Ishikawa (cell line): ENCODE data around the gene YEATS2.

ENCODE experiments used
- CEBPB ChIP-seq: IDR thresholded peaks from 2 replicates; pipeline ENCODE4 v1.6.1; 2012
- CREB1 ChIP-seq: IDR thresholded peaks from 2 replicates; pipeline ENCODE4 v1.6.1; 2012; ENCODE audit warnings: low read depth
- EGR1 ChIP-seq: IDR thresholded peaks from 2 replicates; pipeline ENCODE4 v1.6.1; 2012
- EP300 ChIP-seq: IDR thresholded peaks from 2 replicates; pipeline ENCODE4 v1.6.1; 2012; ENCODE audit warnings: borderline replicate concordance
- FOXM1 ChIP-seq: IDR thresholded peaks from 2 replicates; pipeline ENCODE4 v1.6.1; 2012; ENCODE audit warnings: low read depth, borderline replicate concordance
- NFIC ChIP-seq: IDR thresholded peaks from 2 replicates; pipeline ENCODE4 v1.6.1; 2012
- RAD21 ChIP-seq: IDR thresholded peaks from 2 replicates; pipeline ENCODE4 v1.6.1; 2012; ENCODE audit warnings: low read depth
- TAF1 ChIP-seq: IDR thresholded peaks from 2 replicates; pipeline ENCODE4 v1.6.1; 2012; ENCODE audit warnings: low read depth, mild to moderate bottlenecking
- TCF12 ChIP-seq: IDR thresholded peaks from 2 replicates; pipeline ENCODE4 v1.6.1; 2012; ENCODE audit warnings: low read depth
- TEAD4 ChIP-seq: IDR thresholded peaks from 2 replicates; pipeline ENCODE4 v1.6.1; 2012
- USF1 ChIP-seq: IDR thresholded peaks from 2 replicates; pipeline ENCODE4 v1.6.1; 2012
- YY1 ChIP-seq: IDR thresholded peaks from 2 replicates; pipeline ENCODE4 v1.6.1; 2012; ENCODE audit warnings: low read depth
- ZBTB7A ChIP-seq: IDR thresholded peaks from 2 replicates; pipeline ENCODE4 v1.6.1; 2012; ENCODE audit warnings: low read depth
- TF ChIP-seq, protein P1 (sequence below): IDR thresholded peaks from 2 replicates; pipeline ENCODE4 v1.6.1; 2012
- TF ChIP-seq, protein P2 (sequence below): IDR thresholded peaks from 2 replicates; pipeline ENCODE4 v1.6.1; 2012; ENCODE audit warnings: low read depth, mild to moderate bottlenecking

The YEATS2 gene

DNA sequence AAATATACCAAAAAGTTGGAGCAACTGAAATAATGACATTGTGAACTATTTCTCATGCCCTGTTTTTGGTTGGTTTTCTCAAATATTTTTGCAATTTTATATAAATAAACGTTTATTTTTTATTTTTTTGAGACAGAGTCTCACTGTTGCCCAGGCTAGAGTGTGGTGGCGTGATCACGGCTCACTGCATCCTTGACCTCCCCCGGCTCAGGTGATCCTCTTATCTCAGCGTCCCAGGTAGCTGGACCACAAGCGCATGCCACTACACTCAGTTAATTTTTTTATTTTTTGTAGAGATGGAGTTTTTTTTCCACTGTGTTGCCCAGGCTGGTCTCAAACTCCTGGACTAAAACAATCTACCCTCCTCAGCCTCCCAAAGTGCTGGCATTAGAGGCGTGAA lies 45.6 kb downstream of the YEATS2 start:
- TF ChIP-seq, protein P1, sequence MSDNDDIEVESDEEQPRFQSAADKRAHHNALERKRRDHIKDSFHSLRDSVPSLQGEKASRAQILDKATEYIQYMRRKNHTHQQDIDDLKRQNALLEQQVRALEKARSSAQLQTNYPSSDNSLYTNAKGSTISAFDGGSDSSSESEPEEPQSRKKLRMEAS = no peak
- TF ChIP-seq EGR1 = no peak
- no peak for TF ChIP-seq TCF12
- no peak for TF ChIP-seq RAD21
- no peak for TF ChIP-seq TAF1
- no peak for TF ChIP-seq YY1
- TF ChIP-seq FOXM1 = no peak
- TF ChIP-seq CEBPB = no peak
- TF ChIP-seq USF1 = no peak
- TF ChIP-seq, protein P2, sequence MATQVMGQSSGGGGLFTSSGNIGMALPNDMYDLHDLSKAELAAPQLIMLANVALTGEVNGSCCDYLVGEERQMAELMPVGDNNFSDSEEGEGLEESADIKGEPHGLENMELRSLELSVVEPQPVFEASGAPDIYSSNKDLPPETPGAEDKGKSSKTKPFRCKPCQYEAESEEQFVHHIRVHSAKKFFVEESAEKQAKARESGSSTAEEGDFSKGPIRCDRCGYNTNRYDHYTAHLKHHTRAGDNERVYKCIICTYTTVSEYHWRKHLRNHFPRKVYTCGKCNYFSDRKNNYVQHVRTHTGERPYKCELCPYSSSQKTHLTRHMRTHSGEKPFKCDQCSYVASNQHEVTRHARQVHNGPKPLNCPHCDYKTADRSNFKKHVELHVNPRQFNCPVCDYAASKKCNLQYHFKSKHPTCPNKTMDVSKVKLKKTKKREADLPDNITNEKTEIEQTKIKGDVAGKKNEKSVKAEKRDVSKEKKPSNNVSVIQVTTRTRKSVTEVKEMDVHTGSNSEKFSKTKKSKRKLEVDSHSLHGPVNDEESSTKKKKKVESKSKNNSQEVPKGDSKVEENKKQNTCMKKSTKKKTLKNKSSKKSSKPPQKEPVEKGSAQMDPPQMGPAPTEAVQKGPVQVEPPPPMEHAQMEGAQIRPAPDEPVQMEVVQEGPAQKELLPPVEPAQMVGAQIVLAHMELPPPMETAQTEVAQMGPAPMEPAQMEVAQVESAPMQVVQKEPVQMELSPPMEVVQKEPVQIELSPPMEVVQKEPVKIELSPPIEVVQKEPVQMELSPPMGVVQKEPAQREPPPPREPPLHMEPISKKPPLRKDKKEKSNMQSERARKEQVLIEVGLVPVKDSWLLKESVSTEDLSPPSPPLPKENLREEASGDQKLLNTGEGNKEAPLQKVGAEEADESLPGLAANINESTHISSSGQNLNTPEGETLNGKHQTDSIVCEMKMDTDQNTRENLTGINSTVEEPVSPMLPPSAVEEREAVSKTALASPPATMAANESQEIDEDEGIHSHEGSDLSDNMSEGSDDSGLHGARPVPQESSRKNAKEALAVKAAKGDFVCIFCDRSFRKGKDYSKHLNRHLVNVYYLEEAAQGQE = no peak
- no peak for TF ChIP-seq TEAD4
- no peak for TF ChIP-seq EP300
- no peak for TF ChIP-seq NFIC
- TF ChIP-seq CREB1 = no peak
- no peak for TF ChIP-seq ZBTB7A

DNA sequence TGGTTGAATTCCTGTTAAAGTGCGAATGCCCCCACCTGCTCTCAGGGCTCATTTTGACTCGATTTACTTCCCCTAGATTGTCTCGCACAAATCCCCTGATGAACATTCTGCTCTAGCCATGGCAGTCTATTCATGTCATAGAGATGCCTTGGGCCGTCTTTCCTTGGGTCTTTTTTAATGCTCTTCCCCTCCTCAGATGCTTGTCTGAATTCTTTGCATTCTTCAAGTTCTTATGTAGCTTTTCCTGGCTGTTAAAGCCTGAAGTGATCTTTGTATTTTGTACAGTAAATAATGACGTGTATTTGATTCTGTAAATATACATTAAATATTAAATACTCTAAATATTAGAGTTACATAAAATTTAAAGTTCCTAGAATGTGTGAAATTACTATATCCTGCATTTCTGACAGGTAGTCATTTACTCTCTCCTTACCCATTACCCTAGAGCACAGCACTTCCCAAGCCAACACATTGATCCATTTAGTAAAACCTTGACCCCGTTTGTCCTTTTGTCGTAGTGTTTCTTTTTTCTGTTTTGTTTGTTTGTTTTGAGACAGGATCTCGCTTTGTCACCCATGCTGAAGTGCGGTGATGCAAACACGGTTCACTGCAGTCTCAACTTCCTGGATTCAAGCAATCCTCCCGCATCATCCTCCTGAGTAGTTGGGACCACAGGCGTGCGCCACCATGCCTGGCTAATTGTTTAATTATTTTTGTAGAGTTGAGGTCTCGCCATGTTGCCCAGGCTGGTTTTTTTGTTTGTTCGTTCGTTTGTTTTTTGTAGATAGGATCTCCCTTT lies 47.9 kb downstream of the YEATS2 start:
- TF ChIP-seq CEBPB (no peak), ZBTB7A (no peak), TEAD4 (peak; percentile 80)

DNA sequence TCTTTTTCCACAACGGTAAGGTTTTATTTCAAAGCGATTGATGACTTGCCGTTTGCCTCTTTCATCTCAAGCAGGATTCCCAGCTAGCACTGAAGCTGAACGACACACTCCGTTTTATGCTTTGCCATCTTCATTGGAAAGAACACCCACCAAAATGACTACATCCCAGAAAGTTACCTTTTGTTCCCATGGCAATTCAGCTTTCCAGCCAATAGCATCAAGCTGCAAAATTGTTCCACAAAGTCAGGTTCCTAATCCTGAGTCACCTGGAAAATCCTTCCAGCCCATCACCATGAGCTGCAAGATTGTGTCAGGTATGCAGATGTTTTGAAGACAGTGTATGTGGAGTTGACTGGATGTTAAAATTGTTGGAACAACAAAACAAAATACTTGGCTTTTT lies 56.5 kb downstream of the YEATS2 start:
- TF ChIP-seq FOXM1 (no peak), YY1 (no peak), ZBTB7A (no peak), TEAD4 (no peak), TAF1 (no peak)
- TF ChIP-seq, protein P2 = no peak
- TF ChIP-seq, protein P1 = no peak

DNA sequence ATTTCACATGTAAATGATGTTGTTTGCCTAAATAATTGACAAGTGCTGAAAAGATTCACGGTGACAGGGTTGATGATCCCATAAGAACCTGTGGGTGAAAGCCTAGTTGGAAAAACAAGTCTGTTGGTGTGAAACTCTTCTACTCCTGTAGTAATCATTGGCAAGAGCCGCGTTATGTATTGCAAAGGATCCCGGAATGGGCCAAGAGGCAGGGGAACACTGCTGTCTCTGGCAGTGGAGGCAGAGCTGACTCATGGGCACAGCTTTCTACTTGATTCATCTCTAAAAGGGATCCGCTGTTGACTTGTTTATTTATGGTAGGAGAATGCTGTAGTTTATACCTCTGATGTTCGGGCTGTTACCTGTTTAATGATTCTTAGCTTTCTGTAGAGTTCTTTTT lies 64.7 kb downstream of the YEATS2 start:
- TF ChIP-seq FOXM1 (no peak), CREB1 (no peak), EP300 (no peak), NFIC (no peak), USF1 (no peak), CEBPB (no peak)
- TF ChIP-seq, protein P1 = no peak

DNA sequence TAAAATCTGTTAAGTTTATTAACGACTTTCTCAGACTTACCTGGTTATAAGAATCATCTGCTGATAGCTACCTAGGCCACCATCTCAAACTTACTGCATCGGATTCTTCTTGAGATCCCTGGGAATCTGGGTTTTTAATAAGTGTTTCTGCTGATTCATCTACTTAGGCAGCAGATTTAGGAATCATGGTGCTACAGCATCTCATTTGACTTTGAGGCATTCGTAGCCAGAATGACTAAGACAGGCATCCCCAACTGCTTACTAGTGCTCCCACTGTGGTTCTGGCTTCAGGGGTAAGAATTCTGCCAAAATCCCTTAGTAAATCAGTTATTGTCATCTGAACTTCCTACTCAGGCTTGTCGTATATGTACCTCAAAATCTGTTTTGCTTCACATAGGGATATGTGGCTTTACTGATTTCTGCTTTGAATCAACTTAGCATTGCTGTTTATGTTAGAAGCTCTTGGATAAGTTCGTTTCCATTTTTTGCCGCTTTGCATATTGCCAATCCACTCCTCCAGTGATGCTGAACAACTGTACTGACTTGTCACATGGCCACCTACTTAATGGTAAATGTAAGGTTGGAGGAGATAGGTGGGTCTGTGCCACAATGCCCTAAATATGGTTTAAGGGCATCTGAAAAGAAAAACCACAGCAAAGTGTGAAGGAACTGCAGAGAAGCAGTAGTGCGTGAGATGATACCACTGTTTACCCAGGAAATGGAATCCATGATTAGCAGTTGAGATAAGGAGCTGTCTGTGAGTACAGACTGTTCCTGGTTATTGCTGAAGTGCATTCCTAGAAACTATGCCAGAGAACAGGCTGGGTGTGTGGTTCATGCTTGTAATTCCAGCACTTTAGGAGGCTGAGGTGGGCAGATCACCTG lies 67.5 kb downstream of the YEATS2 start:
- no peak for TF ChIP-seq USF1
- no peak for TF ChIP-seq EP300
- no peak for TF ChIP-seq CEBPB
